H9 (cell line): Measurements from ENCODE around the gene TMEM79. TPM values are rescaled to one million over a fixed set of nuclear protein-coding genes. Genes with fewer than 3 reads are reported as not detected.

Experiments used
- DNase-seq: peaks from one replicate; pipeline ENCODE4 v3.0.0-alpha.2; 2017
- H2AFZ ChIP-seq: one replicate; pipeline ENCODE4 v1.6.1; 2013; ENCODE audit warnings: mild to moderate bottlenecking, low read length, control low read depth, moderate library complexity
- H2AK5ac ChIP-seq: 2 replicates; pipeline ENCODE4 v1.6.1; 2013; ENCODE audit warnings: low read length, control low read depth, mixed read lengths; ENCODE audit not compliant: insufficient read length
- H2BK120ac ChIP-seq: one replicate; pipeline ENCODE4 v1.6.1; 2013; ENCODE audit warnings: low read depth, mild to moderate bottlenecking, low read length, control low read depth, inconsistent platforms; ENCODE audit not compliant: poor library complexity, severe bottlenecking
- H2BK12ac ChIP-seq: 2 replicates; pipeline ENCODE4 v1.6.1; 2013; ENCODE audit warnings: low read length, control low read depth, mixed read lengths, low read depth; ENCODE audit not compliant: insufficient read length
- H2BK15ac ChIP-seq: 2 replicates; pipeline ENCODE4 v1.6.1; 2013; ENCODE audit warnings: low read depth, low read length, control low read depth
- H2BK20ac ChIP-seq: one replicate; pipeline ENCODE4 v1.6.1; 2013; ENCODE audit warnings: low read depth, mild to moderate bottlenecking, low read length, control low read depth, inconsistent platforms; ENCODE audit not compliant: poor library complexity, severe bottlenecking
- H2BK5ac ChIP-seq: 2 replicates; pipeline ENCODE4 v1.6.1; 2013; ENCODE audit warnings: low read length, control low read depth, mixed read lengths; ENCODE audit not compliant: insufficient read length
- H3K14ac ChIP-seq: 2 replicates; pipeline ENCODE4 v1.6.1; 2013; ENCODE audit warnings: low read length, control low read depth; ENCODE audit not compliant: insufficient read depth
- H3K18ac ChIP-seq: 2 replicates; pipeline ENCODE4 v1.6.1; 2013; ENCODE audit warnings: low read depth, mild to moderate bottlenecking, mixed read lengths, low read length, control low read depth; ENCODE audit not compliant: insufficient read length
- H3K23ac ChIP-seq: 2 replicates; pipeline ENCODE4 v1.6.1; 2013; ENCODE audit warnings: low read length, control low read depth, mixed read lengths, low read depth; ENCODE audit not compliant: insufficient read length
- H3K23me2 ChIP-seq: 2 replicates; pipeline ENCODE4 v1.6.1; 2013; ENCODE audit warnings: low read depth, mild to moderate bottlenecking, mixed read lengths, low read length, control low read depth; ENCODE audit not compliant: insufficient read length, poor library complexity, severe bottlenecking
- H3K27ac ChIP-seq: 2 replicates; pipeline ENCODE4 v1.5.1; 2013; ENCODE audit warnings: low read length, control low read depth, mixed read lengths, low read depth; ENCODE audit not compliant: insufficient read length
- H3K27me3 ChIP-seq: 2 replicates; pipeline ENCODE4 v1.6.1; 2013; ENCODE audit warnings: low read length, control low read depth, inconsistent platforms; ENCODE audit not compliant: insufficient read depth
- H3K4ac ChIP-seq: 2 replicates; pipeline ENCODE4 v1.6.1; 2013; ENCODE audit warnings: low read depth, mild to moderate bottlenecking, control low read depth, inconsistent platforms, low read length, moderate library complexity
- H3K4me1 ChIP-seq: 2 replicates; pipeline ENCODE4 v1.6.1; 2013; ENCODE audit warnings: low read length, control low read depth, inconsistent platforms; ENCODE audit not compliant: insufficient read depth
- H3K4me2 ChIP-seq: 2 replicates; pipeline ENCODE4 v1.6.1; 2013; ENCODE audit warnings: low read length, control low read depth, mixed read lengths; ENCODE audit not compliant: insufficient read length, insufficient read depth
- H3K56ac ChIP-seq: 2 replicates; pipeline ENCODE4 v1.6.1; 2013; ENCODE audit warnings: low read depth, mild to moderate bottlenecking, mixed read lengths, low read length, control low read depth; ENCODE audit not compliant: insufficient read length
- H3K79me1 ChIP-seq: 2 replicates; pipeline ENCODE4 v1.6.1; 2013; ENCODE audit warnings: low read depth, mild to moderate bottlenecking, moderate library complexity, low read length, control low read depth, inconsistent platforms; ENCODE audit not compliant: insufficient read depth, poor library complexity, severe bottlenecking
- H3K79me2 ChIP-seq: 2 replicates; pipeline ENCODE4 v1.6.1; 2013; ENCODE audit warnings: low read length, control low read depth, inconsistent platforms; ENCODE audit not compliant: insufficient read depth
- H3K9ac ChIP-seq: 2 replicates; pipeline ENCODE4 v1.6.1; 2013; ENCODE audit warnings: low read length, control low read depth, mixed read lengths; ENCODE audit not compliant: insufficient read length; ENCODE audit errors: extremely low read depth
- H3K9me3 ChIP-seq: one replicate; pipeline ENCODE4 v1.6.1; 2013; ENCODE audit warnings: low read depth, low read length, inconsistent platforms; ENCODE audit not compliant: control insufficient read depth
- H3T11ph ChIP-seq: one replicate; pipeline ENCODE4 v1.6.1; 2013; ENCODE audit warnings: mild to moderate bottlenecking, low read length, control low read depth, inconsistent platforms
- H4K20me1 ChIP-seq: one replicate; pipeline ENCODE4 v1.6.1; 2013; ENCODE audit not compliant: control insufficient read depth, insufficient read length, insufficient read depth
- H4K5ac ChIP-seq: 2 replicates; pipeline ENCODE4 v1.6.1; 2013; ENCODE audit warnings: low read depth, mild to moderate bottlenecking, mixed read lengths, low read length, control low read depth; ENCODE audit not compliant: insufficient read length
- H4K8ac ChIP-seq: replicated peaks from 2 replicates; pipeline ENCODE4 v1.6.1; 2013; ENCODE audit warnings: low read length, control low read depth, mixed read lengths, low read depth; ENCODE audit not compliant: insufficient read length
- H4K91ac ChIP-seq: 2 replicates; pipeline ENCODE4 v1.6.1; 2013; ENCODE audit warnings: low read depth, mild to moderate bottlenecking, moderate library complexity, mixed read lengths, low read length, control low read depth; ENCODE audit not compliant: insufficient read length
- H3K27ac Mint-ChIP-seq, 3 experiments: 2 replicates in 2 of 3; 3 replicates in 1 of 3; pipeline ENCODE4 v1.8.0; 2020 to 2021; ENCODE audit warnings: mixed read lengths in 3 of 3, mild to moderate bottlenecking in 1 of 3, moderate library complexity in 1 of 3
- H3K27me3 Mint-ChIP-seq: 2 replicates; pipeline ENCODE4 v1.8.0; 2021; ENCODE audit warnings: low read depth, mild to moderate bottlenecking, moderate library complexity, mixed read lengths
- H3K36me3 Mint-ChIP-seq, 3 experiments: 2 replicates in 2 of 3; 3 replicates in 1 of 3; pipeline ENCODE4 v1.8.0; 2020 to 2021; ENCODE audit warnings: low read depth in 3 of 3, mixed read lengths in 3 of 3; ENCODE audit not compliant: insufficient read depth in 1 of 3
- H3K4me1 Mint-ChIP-seq, 2 experiments: 2 replicates each; pipeline ENCODE4 v1.8.0; 2020; ENCODE audit warnings: mixed read lengths in 2 of 2
- H3K4me3 Mint-ChIP-seq, 2 experiments: 2 replicates in 1 of 2; 3 replicates in 1 of 2; pipeline ENCODE4 v1.8.0; 2020 to 2021; ENCODE audit warnings: mild to moderate bottlenecking in 2 of 2, mixed read lengths in 2 of 2, moderate library complexity in 1 of 2
- H3K9me3 Mint-ChIP-seq, 2 experiments: 2 replicates in 1 of 2; 3 replicates in 1 of 2; pipeline ENCODE4 v1.8.0; 2020; ENCODE audit warnings: mild to moderate bottlenecking in 2 of 2, mixed read lengths in 2 of 2, moderate library complexity in 1 of 2
- WGBS: extraction: QIAGEN DNeasy Blood & Tissue Kit; methylation state at CpG from one replicate; pipeline ENCODE4 v1.1.7; 2013; ENCODE audit warnings: missing lambda C conversion rate, low lambda C conversion rate, mixed read lengths; ENCODE audit not compliant: insufficient read length; ENCODE audit errors: extremely low coverage; 5-methylcytosine and 5-hydroxymethylcytosine counted together
- total RNA-seq: library from RNA; stranded (reverse); gene quantifications from 2 replicates; pipeline ENCODE4 v1.2.1, GENCODE V29; 2021
- TF ChIP-seq, protein P1 (sequence below): fragments of 200-600 bp; sonication (generic); conservative IDR thresholded peaks from 3 replicates; pipeline ENCODE4 v1.8.0; 2021; ENCODE audit warnings: antibody characterized with exemption, mild to moderate bottlenecking

TMEM79 gene
- total RNA-seq, 1 experiment from 2014 or later: 2.6 TPM

DNA sequence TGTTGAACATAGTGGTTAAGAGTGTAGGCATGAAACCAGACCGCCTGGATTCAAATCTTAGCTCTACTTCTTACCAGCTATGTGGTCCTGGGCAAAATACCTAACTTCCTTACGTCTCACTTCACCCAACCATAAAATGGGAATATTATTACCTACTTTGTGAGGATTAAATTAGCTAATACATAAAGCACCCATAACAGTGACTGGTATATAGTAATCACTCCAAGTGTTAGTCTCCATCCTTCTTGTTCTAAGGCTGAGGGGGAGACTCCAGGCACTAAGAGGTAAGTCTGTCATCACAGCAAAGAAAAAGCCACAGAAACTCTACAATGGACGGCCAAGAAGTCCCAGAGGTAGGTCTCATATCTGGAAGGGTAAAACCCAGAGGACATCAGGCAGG lies 4.3 kb upstream of the TMEM79 start:
- H2AK5ac ChIP-seq: no peak overlapping the region
- no peaks in the 10 kb centered on the region for H4K20me1 ChIP-seq
- H2BK20ac ChIP-seq: no peak overlapping the region
- no peaks in the 10 kb centered on the region for H3K4me1 ChIP-seq
- H3K4me2 ChIP-seq: no peak overlapping the region
- no peak overlapping the region for H3K27ac ChIP-seq
- Mint-ChIP-seq H3K36me3 (peaks cover 35 to 47% (median 40%) of the 10 kb centered on the region in 3 experiments; a peak in 6 of 7 replicates), H3K4me1 (peaks cover 24 to 29% of the 10 kb centered on the region in 2 experiments), H3K27me3 (no peaks in the 10 kb centered on the region; the same call in 1 of the 2 replicates), H3K9me3 (no peaks in the 10 kb centered on the region), H3K27ac (no peak overlapping the region), H3K4me3 (peak overlapping the region in 1 of 2 experiments; percentile 26; a peak in 2 of 5 replicates)
- peaks cover 5% of the 10 kb centered on the region for H3K79me1 ChIP-seq
- no peak overlapping the region for H2BK15ac ChIP-seq
- H3K23me2 ChIP-seq: peaks cover 12% of the 10 kb centered on the region
- no peak overlapping the region for H3K14ac ChIP-seq
- H4K91ac ChIP-seq: no peak overlapping the region
- H3T11ph ChIP-seq: no peak overlapping the region
- no peak overlapping the region for H2BK120ac ChIP-seq
- no peak overlapping the region for H3K56ac ChIP-seq
- peaks cover 22% of the 10 kb centered on the region for H3K79me2 ChIP-seq
- H3K9me3 ChIP-seq: no peaks in the 10 kb centered on the region
- H2BK12ac ChIP-seq: no peak overlapping the region
- H4K8ac ChIP-seq: no peak overlapping the region
- WGBS: no CpG with 5 or more reads among the region's 3 CpGs
- H4K5ac ChIP-seq: no peak overlapping the region
- H3K18ac ChIP-seq: no peak overlapping the region
- H2BK5ac ChIP-seq: no peak overlapping the region
- no peaks in the 10 kb centered on the region for H3K27me3 ChIP-seq
- H2AFZ ChIP-seq: no peak overlapping the region
- TF ChIP-seq, protein P1, sequence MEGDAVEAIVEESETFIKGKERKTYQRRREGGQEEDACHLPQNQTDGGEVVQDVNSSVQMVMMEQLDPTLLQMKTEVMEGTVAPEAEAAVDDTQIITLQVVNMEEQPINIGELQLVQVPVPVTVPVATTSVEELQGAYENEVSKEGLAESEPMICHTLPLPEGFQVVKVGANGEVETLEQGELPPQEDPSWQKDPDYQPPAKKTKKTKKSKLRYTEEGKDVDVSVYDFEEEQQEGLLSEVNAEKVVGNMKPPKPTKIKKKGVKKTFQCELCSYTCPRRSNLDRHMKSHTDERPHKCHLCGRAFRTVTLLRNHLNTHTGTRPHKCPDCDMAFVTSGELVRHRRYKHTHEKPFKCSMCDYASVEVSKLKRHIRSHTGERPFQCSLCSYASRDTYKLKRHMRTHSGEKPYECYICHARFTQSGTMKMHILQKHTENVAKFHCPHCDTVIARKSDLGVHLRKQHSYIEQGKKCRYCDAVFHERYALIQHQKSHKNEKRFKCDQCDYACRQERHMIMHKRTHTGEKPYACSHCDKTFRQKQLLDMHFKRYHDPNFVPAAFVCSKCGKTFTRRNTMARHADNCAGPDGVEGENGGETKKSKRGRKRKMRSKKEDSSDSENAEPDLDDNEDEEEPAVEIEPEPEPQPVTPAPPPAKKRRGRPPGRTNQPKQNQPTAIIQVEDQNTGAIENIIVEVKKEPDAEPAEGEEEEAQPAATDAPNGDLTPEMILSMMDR: no peak
- no peak overlapping the region for H3K23ac ChIP-seq
- DNase-seq: no peak
- no peak overlapping the region for H3K4ac ChIP-seq
- no peak overlapping the region for H3K9ac ChIP-seq
